MM.1S (cell line): ENCODE results near the gene FKBP1A.

Experiments
- DNase-seq: peaks from one replicate; pipeline ENCODE4 v3.0.0-alpha.2; 2015
- H2AFZ ChIP-seq: fragments of 300-600 bp; sonication (generic); 2 replicates; pipeline ENCODE4 v1.6.0; 2016; ENCODE audit warnings: antibody characterized with exemption, low read length
- H3F3A ChIP-seq: fragments of 300-600 bp; sonication (generic); 2 replicates; pipeline ENCODE4 v1.6.1; 2016; ENCODE audit warnings: mild to moderate bottlenecking, antibody characterized with exemption, low read length, moderate library complexity, mixed read lengths; ENCODE audit not compliant: insufficient read depth
- H3K27ac ChIP-seq: fragments of 300-600 bp; sonication (generic); 2 replicates; pipeline ENCODE4 v1.5.1; 2016; ENCODE audit warnings: mild to moderate bottlenecking, low read length
- H3K27me3 ChIP-seq: fragments of 300-600 bp; sonication (generic); replicated peaks from 2 replicates; pipeline ENCODE4 v1.6.0; 2016; ENCODE audit warnings: low read length; ENCODE audit not compliant: insufficient read depth
- H3K36me3 ChIP-seq: fragments of 300-600 bp; sonication (generic); replicated peaks from 2 replicates; pipeline ENCODE4 v1.6.1; 2016; ENCODE audit warnings: mild to moderate bottlenecking, low read length, mixed read lengths; ENCODE audit not compliant: insufficient read depth
- H3K4me1 ChIP-seq: fragments of 300-600 bp; sonication (generic); 2 replicates; pipeline ENCODE4 v1.6.1; 2016; ENCODE audit warnings: low read length, mixed read lengths
- H3K4me2 ChIP-seq: fragments of 300-600 bp; sonication (generic); 2 replicates; pipeline ENCODE4 v1.6.0; 2016; ENCODE audit warnings: low read depth, low read length
- H3K4me3 ChIP-seq: fragments of 300-600 bp; sonication (generic); 2 replicates; pipeline ENCODE4 v1.5.1; 2016; ENCODE audit warnings: low read length, mixed read lengths
- H3K79me2 ChIP-seq: fragments of 300-600 bp; sonication (generic); 2 replicates; pipeline ENCODE4 v1.6.1; 2016; ENCODE audit warnings: mixed run types, low read length, mixed read lengths
- H3K9ac ChIP-seq: fragments of 300-600 bp; sonication (generic); 2 replicates; pipeline ENCODE4 v1.6.1; 2016; ENCODE audit warnings: low read length, mixed read lengths
- H3K9me2 ChIP-seq: fragments of 300-600 bp; sonication (generic); replicated peaks from 2 replicates; pipeline ENCODE4 v1.6.1; 2016; ENCODE audit warnings: mild to moderate bottlenecking, low read length, mixed read lengths; ENCODE audit not compliant: insufficient read depth
- H3K9me3 ChIP-seq: fragments of 300-600 bp; sonication (generic); replicated peaks from 2 replicates; pipeline ENCODE4 v1.6.1; 2016; ENCODE audit warnings: mild to moderate bottlenecking, low read length, mixed read lengths; ENCODE audit not compliant: insufficient read depth
- H4K20me1 ChIP-seq: fragments of 300-600 bp; sonication (generic); 2 replicates; pipeline ENCODE4 v1.6.1; 2016; ENCODE audit warnings: mild to moderate bottlenecking, low read length, moderate library complexity, mixed read lengths; ENCODE audit not compliant: insufficient read depth
- EZH2 ChIP-seq: fragments of 300-600 bp; sonication (generic); optimal IDR thresholded peaks from 2 replicates; pipeline ENCODE3; 2017; ENCODE audit warnings: low read depth, mild to moderate bottlenecking, antibody characterized with exemption, low read length, mixed read lengths
- EZH2phosphoT487 ChIP-seq: fragments of 300-600 bp; sonication (generic); IDR thresholded peaks from 2 replicates; pipeline ENCODE4 v1.6.1; 2018; ENCODE audit warnings: antibody characterized with exemption, low read length
- TF ChIP-seq, protein P1 (sequence below): fragments of 300-600 bp; sonication (generic); IDR thresholded peaks from 2 replicates; pipeline ENCODE4 v1.5.1; 2016; ENCODE audit warnings: antibody characterized with exemption, low read length, mixed read lengths

The FKBP1A gene

GRCh38 chr20:1374246-1374645 lies 18.6 kb downstream of the FKBP1A start:
- TF ChIP-seq EZH2phosphoT487 (no peak), EZH2 (no peak)
- TF ChIP-seq, protein P1, sequence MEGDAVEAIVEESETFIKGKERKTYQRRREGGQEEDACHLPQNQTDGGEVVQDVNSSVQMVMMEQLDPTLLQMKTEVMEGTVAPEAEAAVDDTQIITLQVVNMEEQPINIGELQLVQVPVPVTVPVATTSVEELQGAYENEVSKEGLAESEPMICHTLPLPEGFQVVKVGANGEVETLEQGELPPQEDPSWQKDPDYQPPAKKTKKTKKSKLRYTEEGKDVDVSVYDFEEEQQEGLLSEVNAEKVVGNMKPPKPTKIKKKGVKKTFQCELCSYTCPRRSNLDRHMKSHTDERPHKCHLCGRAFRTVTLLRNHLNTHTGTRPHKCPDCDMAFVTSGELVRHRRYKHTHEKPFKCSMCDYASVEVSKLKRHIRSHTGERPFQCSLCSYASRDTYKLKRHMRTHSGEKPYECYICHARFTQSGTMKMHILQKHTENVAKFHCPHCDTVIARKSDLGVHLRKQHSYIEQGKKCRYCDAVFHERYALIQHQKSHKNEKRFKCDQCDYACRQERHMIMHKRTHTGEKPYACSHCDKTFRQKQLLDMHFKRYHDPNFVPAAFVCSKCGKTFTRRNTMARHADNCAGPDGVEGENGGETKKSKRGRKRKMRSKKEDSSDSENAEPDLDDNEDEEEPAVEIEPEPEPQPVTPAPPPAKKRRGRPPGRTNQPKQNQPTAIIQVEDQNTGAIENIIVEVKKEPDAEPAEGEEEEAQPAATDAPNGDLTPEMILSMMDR: no peak
- no peaks in the 10 kb centered on the region for H3K9me2 ChIP-seq
- H3F3A ChIP-seq: no peaks in the 10 kb centered on the region
- H3K79me2 ChIP-seq: peaks cover 59% of the 10 kb centered on the region
- no peaks in the 10 kb centered on the region for H3K36me3 ChIP-seq
- H3K27me3 ChIP-seq: no peaks in the 10 kb centered on the region
- no peak overlapping the region for H2AFZ ChIP-seq
- H3K27ac ChIP-seq: no peak overlapping the region
- DNase-seq: no peak
- H3K4me1 ChIP-seq: no peaks in the 10 kb centered on the region
- H3K4me2 ChIP-seq: no peak overlapping the region
- H4K20me1 ChIP-seq: peaks cover 28% of the 10 kb centered on the region
- no peak overlapping the region for H3K9ac ChIP-seq
- no peaks in the 10 kb centered on the region for H3K9me3 ChIP-seq
- H3K4me3 ChIP-seq: no peak overlapping the region

DNA sequence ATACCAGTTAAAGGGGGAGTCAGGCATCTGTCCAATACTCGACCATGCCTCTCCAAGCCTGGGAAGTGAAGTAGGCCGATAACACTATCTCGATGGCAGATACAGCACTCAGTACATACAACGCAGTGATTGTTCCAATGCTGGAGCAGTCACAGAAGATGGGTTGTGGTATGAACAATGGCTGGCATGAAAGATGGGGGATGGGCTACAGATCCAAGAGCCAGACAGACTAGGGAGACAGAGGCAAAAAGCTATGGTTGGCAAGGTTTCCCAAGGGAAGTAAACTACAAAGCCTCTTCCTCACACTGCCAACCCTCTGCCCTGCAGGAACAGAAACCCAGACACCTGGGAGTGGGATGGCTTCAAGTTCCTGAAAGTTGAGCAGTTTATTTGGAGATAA lies 19.2 kb downstream of the FKBP1A start:
- Histone ChIP-seq H3F3A (no peaks in the 10 kb centered on the region), H3K4me3 (no peak overlapping the region), H3K9ac (no peak overlapping the region), H3K27me3 (no peaks in the 10 kb centered on the region), H3K27ac (no peak overlapping the region), H3K79me2 (peaks cover 53% of the 10 kb centered on the region), H3K4me2 (no peak overlapping the region), H2AFZ (no peak overlapping the region), H3K4me1 (no peaks in the 10 kb centered on the region), H3K9me3 (no peaks in the 10 kb centered on the region), H3K9me2 (no peaks in the 10 kb centered on the region), H3K36me3 (no peaks in the 10 kb centered on the region), H4K20me1 (peaks cover 22% of the 10 kb centered on the region)
- DNase-seq: no peak
- TF ChIP-seq EZH2phosphoT487 (no peak), EZH2 (no peak)
- TF ChIP-seq, protein P1: no peak

DNA sequence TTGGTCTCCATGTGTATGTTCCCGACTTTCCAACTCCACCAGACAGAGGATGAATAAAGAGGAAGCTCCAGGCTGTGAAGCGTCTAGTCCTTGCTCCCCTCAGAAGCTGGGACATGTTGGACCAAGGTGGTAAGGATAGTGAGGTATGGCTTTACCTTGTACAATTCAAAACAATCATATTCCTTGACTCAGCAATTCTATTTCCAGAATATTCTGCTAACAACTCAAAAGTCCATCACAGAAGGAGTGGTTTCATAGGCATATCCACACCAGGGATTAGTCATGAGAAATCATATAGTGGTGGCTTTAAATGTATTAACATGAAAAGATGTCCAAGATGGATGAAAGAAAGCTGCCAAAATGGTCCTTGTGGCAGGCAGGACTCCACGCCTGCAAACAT lies 19.8 kb downstream of the FKBP1A start:
- no peak for DNase-seq
- H3K36me3 ChIP-seq: no peaks in the 10 kb centered on the region
- no peak overlapping the region for H3K4me3 ChIP-seq
- H4K20me1 ChIP-seq: peaks cover 17% of the 10 kb centered on the region
- H3K4me1 ChIP-seq: no peaks in the 10 kb centered on the region
- no peak overlapping the region for H3K9ac ChIP-seq
- TF ChIP-seq EZH2 (no peak), EZH2phosphoT487 (no peak)
- TF ChIP-seq, protein P1: no peak
- no peak overlapping the region for H3K27ac ChIP-seq
- no peaks in the 10 kb centered on the region for H3K27me3 ChIP-seq
- no peak overlapping the region for H3K4me2 ChIP-seq
- H3K9me2 ChIP-seq: no peaks in the 10 kb centered on the region
- peaks cover 47% of the 10 kb centered on the region for H3K79me2 ChIP-seq
- no peaks in the 10 kb centered on the region for H3K9me3 ChIP-seq
- no peak overlapping the region for H2AFZ ChIP-seq
- no peaks in the 10 kb centered on the region for H3F3A ChIP-seq
